ENCODE data around the gene SCAF4.
"Not testable (repeated sequence)": the region's sequence is repeated elsewhere in the genome, so short reads cannot be mapped to it uniquely, and the experiment has no call there.

SCAF4 gene, protein sequence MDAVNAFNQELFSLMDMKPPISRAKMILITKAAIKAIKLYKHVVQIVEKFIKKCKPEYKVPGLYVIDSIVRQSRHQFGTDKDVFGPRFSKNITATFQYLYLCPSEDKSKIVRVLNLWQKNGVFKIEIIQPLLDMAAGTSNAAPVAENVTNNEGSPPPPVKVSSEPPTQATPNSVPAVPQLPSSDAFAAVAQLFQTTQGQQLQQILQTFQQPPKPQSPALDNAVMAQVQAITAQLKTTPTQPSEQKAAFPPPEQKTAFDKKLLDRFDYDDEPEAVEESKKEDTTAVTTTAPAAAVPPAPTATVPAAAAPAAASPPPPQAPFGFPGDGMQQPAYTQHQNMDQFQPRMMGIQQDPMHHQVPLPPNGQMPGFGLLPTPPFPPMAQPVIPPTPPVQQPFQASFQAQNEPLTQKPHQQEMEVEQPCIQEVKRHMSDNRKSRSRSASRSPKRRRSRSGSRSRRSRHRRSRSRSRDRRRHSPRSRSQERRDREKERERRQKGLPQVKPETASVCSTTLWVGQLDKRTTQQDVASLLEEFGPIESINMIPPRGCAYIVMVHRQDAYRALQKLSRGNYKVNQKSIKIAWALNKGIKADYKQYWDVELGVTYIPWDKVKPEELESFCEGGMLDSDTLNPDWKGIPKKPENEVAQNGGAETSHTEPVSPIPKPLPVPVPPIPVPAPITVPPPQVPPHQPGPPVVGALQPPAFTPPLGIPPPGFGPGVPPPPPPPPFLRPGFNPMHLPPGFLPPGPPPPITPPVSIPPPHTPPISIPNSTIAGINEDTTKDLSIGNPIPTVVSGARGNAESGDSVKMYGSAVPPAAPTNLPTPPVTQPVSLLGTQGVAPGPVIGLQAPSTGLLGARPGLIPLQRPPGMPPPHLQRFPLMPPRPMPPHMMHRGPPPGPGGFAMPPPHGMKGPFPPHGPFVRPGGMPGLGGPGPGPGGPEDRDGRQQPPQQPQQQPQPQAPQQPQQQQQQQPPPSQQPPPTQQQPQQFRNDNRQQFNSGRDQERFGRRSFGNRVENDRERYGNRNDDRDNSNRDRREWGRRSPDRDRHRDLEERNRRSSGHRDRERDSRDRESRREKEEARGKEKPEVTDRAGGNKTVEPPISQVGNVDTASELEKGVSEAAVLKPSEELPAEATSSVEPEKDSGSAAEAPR

GRCh38 chr21:31731857-31732596 is at the start of gene SCAF4:
Gene SCAF4 (minus strand): TSS chr21:31732118. CDS start chr21:31731692, 426 bp downstream.
- peak; percentile 49 to 78 for DNase-seq (ENCODE audit: low read depth in 2 of 2)

DNA sequence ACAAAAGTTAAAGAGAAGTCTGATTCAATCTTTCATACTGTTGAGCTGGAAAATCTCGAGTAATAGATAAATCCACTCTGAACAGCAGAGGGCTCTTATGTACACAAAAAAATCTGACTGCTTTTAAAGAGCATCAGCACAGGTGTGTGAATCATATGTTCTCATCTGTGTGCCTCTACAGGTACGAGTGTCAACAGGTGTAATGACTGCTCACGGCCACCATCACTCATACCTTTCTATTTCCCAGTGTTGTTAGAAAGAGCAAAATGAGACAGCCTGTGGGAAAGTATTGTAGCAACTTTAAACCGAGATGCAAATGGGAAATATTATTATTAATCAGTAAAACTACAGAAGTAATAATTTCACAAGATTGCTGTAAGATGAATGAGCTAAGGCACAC is 49.0 kb upstream of the SCAF4 start:
- no peak for DNase-seq (ENCODE audit: low read depth in 2 of 2)

DNA sequence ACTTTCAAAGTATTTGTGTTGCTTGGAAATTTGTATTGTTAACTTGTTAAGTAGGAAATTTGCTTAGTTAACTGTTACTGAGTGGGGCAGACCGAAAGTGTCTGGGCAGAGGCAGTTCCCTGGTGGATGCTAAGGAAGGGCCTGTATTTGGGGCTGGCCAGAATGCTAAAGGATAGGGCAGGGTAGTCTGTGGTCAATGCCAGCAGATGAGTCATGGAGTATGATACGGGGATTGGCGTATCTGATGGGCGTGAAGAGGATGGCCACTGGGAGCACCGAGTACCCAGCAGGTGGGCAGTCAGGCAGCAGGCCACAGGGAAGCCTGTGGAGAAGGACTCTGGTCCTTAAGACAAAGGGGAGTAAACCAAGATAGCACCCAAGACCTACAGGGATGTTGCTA is 46.6 kb upstream of the SCAF4 start:
- DNase-seq (ENCODE audit: low read depth in 2 of 2) = no peak

DNA sequence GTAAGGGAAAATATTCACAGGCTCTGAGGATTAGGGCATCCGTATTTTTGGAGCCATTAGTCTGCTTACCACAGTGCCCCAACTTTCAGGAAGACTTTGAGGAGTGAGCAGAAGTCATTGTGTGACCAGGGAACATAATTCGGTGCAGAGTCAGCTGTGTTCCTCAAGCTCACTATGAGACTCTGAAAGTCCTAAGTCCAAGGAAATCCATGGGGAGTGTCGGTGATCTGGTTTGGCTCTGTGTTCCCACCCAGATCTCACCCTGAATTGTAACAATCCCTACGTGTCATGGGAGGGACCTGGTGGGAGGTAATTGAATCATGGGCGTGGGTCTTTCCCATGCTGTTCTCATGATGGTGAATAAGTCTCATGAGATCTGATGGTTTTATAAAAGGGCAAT is 45.9 kb upstream of the SCAF4 start:
- no peak for DNase-seq (ENCODE audit: low read depth in 2 of 2)

- no peak for DNase-seq (ENCODE audit: low read depth in 2 of 2)
Measured at GRCh38 chr21:31774031-31774430, 42.1 kb upstream of the SCAF4 start.

DNA sequence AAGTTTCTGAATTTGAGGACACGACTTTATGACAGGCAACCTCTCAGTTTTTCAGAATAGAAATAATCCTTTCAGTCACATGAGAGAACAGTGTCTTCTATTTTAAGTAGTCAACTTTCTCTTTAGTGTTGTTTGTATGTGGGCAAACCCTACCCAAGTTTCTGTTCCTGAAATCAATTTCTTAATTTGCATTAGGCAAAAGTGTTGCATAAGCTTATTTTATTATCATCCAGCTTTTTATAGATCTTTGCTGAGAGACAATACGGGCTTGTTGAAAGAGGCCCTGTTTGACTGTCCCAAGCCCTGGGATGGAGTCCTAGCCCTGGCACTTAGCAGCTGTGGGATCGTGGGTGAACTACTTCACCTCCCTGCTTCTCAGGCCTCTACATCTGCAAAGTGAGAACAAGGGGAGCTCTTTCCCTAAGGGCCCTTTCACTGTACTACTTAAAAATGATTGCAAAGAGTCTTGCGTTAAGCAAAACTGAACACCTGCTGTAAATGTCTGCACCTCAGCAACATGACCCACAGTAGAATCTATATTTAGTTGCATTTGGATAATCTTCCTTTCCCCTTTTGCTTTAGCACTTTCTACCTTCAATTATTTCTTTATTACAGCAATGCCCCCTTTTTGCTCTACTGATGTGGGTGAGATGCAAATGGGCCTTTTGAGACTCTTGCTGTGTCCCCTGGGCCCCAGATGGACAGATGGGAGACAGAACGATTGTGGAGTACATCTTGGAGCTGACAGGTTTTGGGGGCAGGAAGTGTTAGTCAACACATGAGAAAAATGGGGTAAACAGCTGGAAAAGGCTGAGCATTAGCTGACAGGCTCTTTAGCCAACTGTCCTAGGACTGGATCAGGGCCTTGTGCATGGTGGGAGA is 41.0 kb upstream of the SCAF4 start:
- no peak for DNase-seq (ENCODE audit: low read depth in 2 of 2)

DNA sequence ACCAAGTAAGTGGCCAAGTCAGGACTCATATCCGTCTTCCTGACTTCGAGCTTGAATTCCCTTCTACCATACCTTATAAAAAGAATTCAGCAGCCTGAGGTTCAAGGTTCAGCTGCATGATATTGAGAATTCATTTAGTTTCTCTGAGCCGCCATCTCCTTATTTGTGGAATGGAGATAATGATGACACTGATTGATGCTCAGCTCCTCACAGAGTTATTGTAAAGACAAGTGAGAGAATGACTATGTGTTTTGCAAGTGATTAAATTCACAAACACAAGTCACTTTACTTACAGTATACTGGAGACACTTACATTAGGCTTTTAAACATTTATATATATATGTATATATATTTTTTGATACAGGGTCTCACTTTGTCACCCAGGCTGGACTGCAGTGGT is 39.8 kb upstream of the SCAF4 start:
- DNase-seq (ENCODE audit: low read depth in 2 of 2) = no peak

- no peak for DNase-seq (ENCODE audit: low read depth in 2 of 2)
Measured at GRCh38 chr21:31768710-31769109, 36.8 kb upstream of the SCAF4 start.

- DNase-seq (ENCODE audit: low read depth in 2 of 2) = no peak
Measured at GRCh38 chr21:31766899-31767298, 35.0 kb upstream of the SCAF4 start.

DNA sequence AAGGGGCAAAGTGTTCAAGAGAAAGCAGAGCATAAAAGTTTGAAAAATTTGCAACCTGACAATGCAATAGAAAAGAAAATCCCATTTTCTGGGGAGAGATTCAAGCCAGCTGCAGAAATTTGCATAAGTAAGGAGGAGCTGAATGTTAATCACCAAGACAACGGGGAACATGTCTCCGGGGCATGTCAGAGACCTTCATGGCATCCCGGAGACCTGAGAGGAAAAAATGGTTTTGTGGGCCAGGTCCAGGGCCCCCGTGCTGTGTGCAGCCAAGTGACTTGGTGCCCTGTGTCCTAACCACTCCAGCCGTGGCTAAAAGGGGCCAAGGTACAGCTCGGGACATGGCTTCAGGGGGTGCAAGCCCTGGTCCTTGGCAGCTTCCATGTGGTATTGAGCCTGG is 33.9 kb upstream of the SCAF4 start:
- DNase-seq (ENCODE audit: low read depth in 2 of 2) = not testable (repeated sequence)

GRCh38 chr21:31760931-31761330 is 29.0 kb upstream of the SCAF4 start:
- no peak for DNase-seq (ENCODE audit: low read depth in 2 of 2)

GRCh38 chr21:31756787-31757186 is 24.9 kb upstream of the SCAF4 start:
- no peak for DNase-seq (ENCODE audit: low read depth in 2 of 2)

GRCh38 chr21:31755027-31755426 is 23.1 kb upstream of the SCAF4 start:
- DNase-seq (ENCODE audit: low read depth in 2 of 2) = no peak

GRCh38 chr21:31754708-31754960 is 22.7 kb upstream of the SCAF4 start:
- no peak for DNase-seq (ENCODE audit: low read depth in 2 of 2)

GRCh38 chr21:31753949-31754707 is 22.2 kb upstream of the SCAF4 start:
- DNase-seq (ENCODE audit: low read depth in 2 of 2) = no peak

DNA sequence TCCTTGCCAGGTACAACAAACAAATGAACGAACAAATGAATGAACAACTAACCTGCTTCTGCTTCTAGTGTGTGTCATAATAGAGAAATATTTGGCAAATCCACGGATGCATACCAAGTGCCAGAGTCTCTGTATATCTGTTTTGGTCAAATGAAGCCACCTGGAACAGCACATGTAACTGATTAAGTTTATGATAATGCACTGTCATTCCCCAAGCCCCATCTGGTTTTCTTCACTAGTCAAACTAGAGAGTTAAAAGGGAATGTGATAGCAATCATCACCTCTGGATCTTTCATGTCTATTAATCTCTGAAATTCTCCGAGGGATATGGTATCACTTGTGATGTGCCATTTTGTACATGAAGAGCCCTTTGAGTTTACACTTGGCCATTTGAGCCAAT is 21.0 kb upstream of the SCAF4 start:
- DNase-seq (ENCODE audit: low read depth in 2 of 2) = no peak

- no peak for DNase-seq (ENCODE audit: low read depth in 2 of 2)
Measured at GRCh38 chr21:31752352-31752751, 20.4 kb upstream of the SCAF4 start.

DNA sequence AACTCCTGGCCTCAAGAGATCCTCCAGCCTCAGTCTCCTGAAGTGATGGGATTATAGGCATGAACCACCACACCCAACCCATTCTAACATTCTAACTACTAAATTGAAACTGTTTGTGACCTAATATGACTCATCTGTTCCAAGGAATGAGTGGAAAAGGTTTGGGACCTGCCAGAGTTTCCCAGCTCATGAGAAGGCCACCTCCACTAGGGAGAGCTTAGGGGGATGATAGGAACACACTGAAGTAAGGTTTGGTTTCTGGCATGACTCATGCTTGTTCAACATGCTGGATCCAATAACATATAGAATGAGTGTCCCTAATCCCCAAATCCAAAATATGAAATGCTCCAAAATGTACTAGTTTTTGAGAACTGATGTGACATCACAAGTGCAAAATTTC is 18.9 kb upstream of the SCAF4 start:
- DNase-seq (ENCODE audit: low read depth in 2 of 2) = no peak

- no peak for DNase-seq (ENCODE audit: low read depth in 2 of 2)
Measured at GRCh38 chr21:31744182-31744800, 12.4 kb upstream of the SCAF4 start.

DNA sequence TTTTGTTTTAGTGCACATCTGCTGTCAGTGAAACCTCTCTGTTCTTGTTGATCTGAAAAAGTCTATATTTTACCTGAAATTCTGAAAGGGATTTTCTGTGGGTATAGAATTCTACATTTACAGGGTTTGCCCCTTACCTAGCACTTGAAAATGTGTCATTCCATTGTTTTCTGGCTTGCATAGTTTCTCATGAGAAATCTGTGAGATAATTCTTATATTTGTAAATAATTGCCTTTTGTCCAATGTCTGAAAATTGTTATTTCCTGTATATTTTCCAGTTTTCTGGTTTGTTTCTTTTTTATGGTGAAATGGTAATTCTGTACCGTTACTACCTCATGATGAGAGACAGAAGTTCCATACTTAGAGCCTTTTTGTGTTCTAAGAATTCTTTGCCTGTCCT is 11.8 kb upstream of the SCAF4 start:
- DNase-seq (ENCODE audit: low read depth in 2 of 2) = no peak
